GM19463 (cell line): ENCODE data around the gene ZNF345.

Experiments used
- ATAC-seq: cut with Tn5 transposase; IDR thresholded peaks from one replicate; pipeline ENCODE4 v1.9.1; 2021; ENCODE audit warnings: mild to moderate bottlenecking, moderate library complexity; ENCODE audit not compliant: unreplicated experiment

ZNF345 gene

DNA sequence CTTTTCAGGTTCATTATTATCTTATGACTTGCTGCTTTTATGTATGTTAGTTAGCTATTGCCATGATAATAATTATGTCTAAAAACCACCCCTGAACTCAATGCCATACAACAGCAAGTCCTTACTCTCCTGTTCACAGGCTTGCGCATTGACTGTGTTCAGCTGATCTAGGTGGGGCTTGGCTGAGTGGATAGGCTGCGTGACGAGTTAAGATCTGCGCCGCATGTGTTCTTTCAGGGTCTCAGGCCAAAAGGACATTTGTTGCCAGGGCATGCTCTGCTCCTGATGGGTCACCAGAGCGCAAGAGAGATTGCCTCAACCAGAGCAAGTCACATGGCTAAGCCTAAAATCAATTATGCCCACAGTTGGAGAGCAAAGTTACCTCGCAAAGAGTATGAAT is 66.3 kb downstream of the ZNF345 start:
- no peak for ATAC-seq

DNA sequence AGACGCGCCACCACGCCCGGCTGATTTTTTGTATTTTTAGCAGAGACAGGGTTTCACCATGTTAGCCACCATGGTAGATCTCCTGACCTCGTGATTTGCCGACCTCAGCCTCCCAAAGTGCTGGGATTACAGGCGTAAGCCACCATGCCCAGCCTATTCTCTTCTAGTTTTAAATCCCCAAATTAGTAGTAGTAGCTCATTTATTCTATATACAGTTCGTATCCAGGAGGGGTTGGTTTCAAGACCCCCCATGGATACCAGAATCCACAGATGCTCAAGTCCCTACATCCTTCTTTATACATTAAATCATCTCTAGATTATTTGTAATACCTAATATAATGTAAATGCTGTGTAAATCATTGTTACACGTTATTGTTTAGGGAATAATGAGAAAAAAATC is 67.4 kb downstream of the ZNF345 start:
- no peak for ATAC-seq
